Stimulated activated CD8-positive, alpha-beta memory T cell treated with anti-CD3 and anti-CD28 coated beads, Interleukin-7, amount 100 ng/mL, for 1 hour (primary cell): ENCODE data around the gene RER1.

Source experiments
- DNase-seq, 2 donors: peaks; one replicate each; pipeline ENCODE4 v3.0.0-alpha.2; 2020; ENCODE audit warnings: low read depth in 2 of 2

The RER1 gene

GRCh38 chr1:2445823-2446215 lies 54.2 kb downstream of the RER1 start:
- no peak for DNase-seq

GRCh38 chr1:2446394-2446793 lies 54.8 kb downstream of the RER1 start:
- no peak for DNase-seq

- DNase-seq, result no peak
Observed at GRCh38 chr1:2446861-2447260, 55.2 kb downstream of the RER1 start.

- DNase-seq, result no peak
Observed at GRCh38 chr1:2447276-2448097, 55.8 kb downstream of the RER1 start.

- DNase-seq, result no peak
Observed at GRCh38 chr1:2448098-2448445, 56.4 kb downstream of the RER1 start.

GRCh38 chr1:2449636-2450454 lies 58.2 kb downstream of the RER1 start:
- no peak for DNase-seq

GRCh38 chr1:2451741-2452140 lies 60.1 kb downstream of the RER1 start:
- no peak for DNase-seq

GRCh38 chr1:2452201-2452931 lies 60.7 kb downstream of the RER1 start:
- DNase-seq, result no peak

GRCh38 chr1:2452932-2453315 lies 61.3 kb downstream of the RER1 start:
- no peak for DNase-seq

- no peak for DNase-seq
Observed at GRCh38 chr1:2454227-2454626, 62.6 kb downstream of the RER1 start.
